Measurements from ENCODE around the gene ARHGAP4. TPM values are rescaled to one million over a fixed set of nuclear protein-coding genes. Genes with fewer than 3 reads are reported as not detected.

ARHGAP4 gene
- total and polyA plus RNA-seq, 7 donors: 5.1 to 8.0 (median 6.8) TPM

GRCh38 chrX:153879741-153880439 is 46.2 kb downstream of the ARHGAP4 start:
- H3K4me3 ChIP-seq: no peak overlapping the region
- H3K36me3 ChIP-seq (ENCODE audit: insufficient read depth in 1 of 2, low read depth in 1 of 2): no peaks in the 10 kb centered on the region
- no peak overlapping the region for H3K27ac ChIP-seq
- peak in 1 of 2 donors; percentile 24 for DNase-seq
- no peaks in the 10 kb centered on the region for H3K9me3 ChIP-seq
- no peaks in the 10 kb centered on the region for H3K4me1 ChIP-seq
- TF ChIP-seq CTCF (IDR thresholded peaks at IDR 0.05): no peak
- ATAC-seq: no peak
- intact Hi-C loops (cut with DNase I): no loop called here
- WGBS, 3 donors: 41 to 61% (median 61%) methylated on average over 9 to 12 of the region's 12 CpGs
- peaks cover 0 to 87% (median 10%) of the 10 kb centered on the region in 3 donors for H3K27me3 ChIP-seq (ENCODE audit: insufficient read depth in 3 of 3, low read length in 2 of 3)

GRCh38 chrX:153878969-153879653 is 47.0 kb downstream of the ARHGAP4 start:
- DNase-seq: peak in 1 of 2 donors; percentile 24
- ATAC-seq: no peak
- WGBS, 3 donors: 4 to 15% (median 5%) methylated on average over 17 to 28 of the region's 28 CpGs
- Histone ChIP-seq H3K36me3 (ENCODE audit: insufficient read depth in 1 of 2, low read depth in 1 of 2) (no peaks in the 10 kb centered on the region), H3K4me1 (no peaks in the 10 kb centered on the region), H3K27ac (no peak overlapping the region), H3K27me3 (ENCODE audit: insufficient read depth in 3 of 3, low read length in 2 of 3) (peaks cover 0 to 79% (median 6%) of the 10 kb centered on the region in 3 donors), H3K4me3 (no peak overlapping the region), H3K9me3 (no peaks in the 10 kb centered on the region)
- TF ChIP-seq CTCF (IDR thresholded peaks at IDR 0.05): no peak
- intact Hi-C loops (cut with DNase I): no loop called here

- DNase-seq (no peak), ATAC-seq (no peak)
- no peaks in the 10 kb centered on the region for H3K4me1 ChIP-seq
- 30 to 44% (median 34%) methylated on average over 3 to 5 of the region's 5 CpGs for WGBS, 3 donors
- intact Hi-C loops (cut with DNase I): no loop called here
- no peak for TF ChIP-seq CTCF (IDR thresholded peaks at IDR 0.05)
- no peak overlapping the region for H3K4me3 ChIP-seq
- H3K36me3 ChIP-seq (ENCODE audit: insufficient read depth in 1 of 2, low read depth in 1 of 2): no peaks in the 10 kb centered on the region
- no peak overlapping the region for H3K27ac ChIP-seq
- peaks cover 0 to 74% (median 6%) of the 10 kb centered on the region in 3 donors for H3K27me3 ChIP-seq (ENCODE audit: insufficient read depth in 3 of 3, low read length in 2 of 3)
- no peaks in the 10 kb centered on the region for H3K9me3 ChIP-seq
Observed at GRCh38 chrX:153878345-153878744, 47.7 kb downstream of the ARHGAP4 start.

- H3K36me3 ChIP-seq (ENCODE audit: insufficient read depth in 1 of 2, low read depth in 1 of 2): no peaks in the 10 kb centered on the region
- ATAC-seq (no peak), DNase-seq (no peak)
- no peak for TF ChIP-seq CTCF (IDR thresholded peaks at IDR 0.05)
- H3K27me3 ChIP-seq (ENCODE audit: insufficient read depth in 3 of 3, low read length in 2 of 3): peaks cover 0 to 67% (median 6%) of the 10 kb centered on the region in 3 donors
- no peak overlapping the region for H3K4me3 ChIP-seq
- no peak overlapping the region for H3K27ac ChIP-seq
- intact Hi-C loops (cut with DNase I): no loop called here
- no peaks in the 10 kb centered on the region for H3K4me1 ChIP-seq
- 82 to 85% (median 84%) methylated on average over 7 to 8 of the region's 8 CpGs for WGBS, 3 donors
- H3K9me3 ChIP-seq: no peaks in the 10 kb centered on the region
Observed at GRCh38 chrX:153877571-153878261, 48.3 kb downstream of the ARHGAP4 start.
